Measurements from ENCODE around the gene RBL2.
"Not testable (repeated sequence)": the region's sequence is repeated elsewhere in the genome, so short reads cannot be mapped to it uniquely, and the experiment has no call there.

Gene RBL2

DNA sequence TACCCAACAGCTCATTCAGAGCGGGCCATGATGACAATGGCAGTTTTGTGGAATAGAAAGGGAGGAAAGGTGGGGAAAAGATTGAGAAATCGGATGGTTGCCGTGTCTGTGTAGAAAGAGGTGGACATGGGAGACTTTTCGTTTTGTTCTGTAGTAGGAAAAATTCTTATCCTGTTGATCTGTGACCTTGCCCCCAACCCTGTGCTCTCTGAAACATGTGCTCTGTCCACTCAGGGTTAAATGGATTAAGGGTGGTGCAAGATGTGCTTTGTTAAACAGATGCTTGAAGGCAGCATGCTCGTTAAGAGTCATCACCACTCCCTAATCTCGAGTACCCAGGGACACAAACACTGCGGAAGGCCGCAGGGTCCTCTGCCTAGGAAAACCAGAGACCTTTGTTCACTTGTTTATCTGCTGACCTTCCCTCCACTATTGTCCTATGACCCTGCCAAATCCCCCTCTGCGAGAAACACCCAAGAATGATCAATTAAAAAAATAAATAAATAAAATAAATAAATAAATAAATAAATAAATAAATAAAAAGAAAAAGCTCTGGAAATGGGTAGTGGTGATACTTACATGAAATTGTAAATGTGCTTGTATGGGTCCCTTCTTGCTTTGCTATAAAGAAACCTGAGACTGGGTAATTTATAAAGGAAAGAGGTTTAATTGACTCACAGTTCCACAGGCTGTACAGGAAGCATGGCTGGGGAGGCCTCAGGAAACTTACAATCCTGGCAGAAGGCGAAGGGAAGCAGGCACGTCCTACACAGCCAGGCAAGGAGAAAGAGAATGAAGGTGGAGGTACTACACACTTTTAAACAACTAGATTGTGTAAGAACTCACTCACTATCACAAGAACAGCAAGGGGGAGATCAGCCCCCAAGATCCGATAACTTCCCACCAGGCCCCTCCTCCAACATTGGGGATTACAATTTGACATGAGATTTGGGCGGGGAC lies 105.8 kb downstream of the RBL2 start:
- not testable (repeated sequence) for DNase-seq
